Thoracic aorta (tissue), 2 donors: ENCODE data around the gene BIRC7. TPM values are rescaled to one million over a fixed set of nuclear protein-coding genes. Genes with fewer than 3 reads are reported as not detected.

Experiments used
- ATAC-seq: fragments of 150-250 bp; one replicate; pipeline ENCODE4 v1.8.0; 2017; ENCODE audit warnings: low read depth; ENCODE audit not compliant: insufficient number of reproducible peaks, low FRiP score
- DNase-seq: peaks from one replicate; pipeline ENCODE4 v3.0.0-alpha.2; 2020; ENCODE audit warnings: low spot score
- H3K27ac ChIP-seq, 2 donors: fragments of 200-600 bp; sonication (generic); 1 replicate in 1 of 2; 2 replicates in 1 of 2; pipeline ENCODE4 v1.5.1; 2016; ENCODE audit warnings: mild to moderate bottlenecking in 2 of 2, moderate library complexity in 2 of 2
- H3K27me3 ChIP-seq: fragments of 200-600 bp; sonication (generic); replicated peaks from 2 replicates; pipeline ENCODE4 v1.6.0; 2016; ENCODE audit warnings: mild to moderate bottlenecking; ENCODE audit not compliant: insufficient read depth
- H3K36me3 ChIP-seq: fragments of 200-600 bp; sonication (generic); one replicate; pipeline ENCODE4 v1.5.1; 2016
- H3K4me1 ChIP-seq, 2 donors: fragments of 200-600 bp; sonication (generic); 1 replicate in 1 of 2; 2 replicates in 1 of 2; pipeline versions ENCODE4 v1.5.1 to v1.6.0; 2016; ENCODE audit warnings: low read depth in 2 of 2, mild to moderate bottlenecking in 1 of 2; ENCODE audit not compliant: control insufficient read depth in 1 of 2
- H3K4me3 ChIP-seq: fragments of 200-600 bp; sonication (generic); 2 replicates; pipeline ENCODE4 v1.5.1; 2016; ENCODE audit warnings: mild to moderate bottlenecking
- H3K9me3 ChIP-seq: fragments of 200-600 bp; sonication (generic); 2 replicates; pipeline ENCODE4 v1.5.1; 2016
- total RNA-seq, 2 donors: library from RNA; depleted of rRNA; stranded (reverse); fragments of >200 nt; gene quantifications; one replicate each; pipeline versions ENCODE4 v1.1.0 to v1.2.3, GENCODE V29; 2016
- TF ChIP-seq, protein P1 (sequence below): fragments of 200-600 bp; sonication (generic); IDR thresholded peaks from one replicate; pipeline ENCODE4 v1.5.1; 2019; ENCODE audit warnings: antibody characterized with exemption

BIRC7 gene
- total RNA-seq, 2 donors from 2014 or later = not detected

DNA sequence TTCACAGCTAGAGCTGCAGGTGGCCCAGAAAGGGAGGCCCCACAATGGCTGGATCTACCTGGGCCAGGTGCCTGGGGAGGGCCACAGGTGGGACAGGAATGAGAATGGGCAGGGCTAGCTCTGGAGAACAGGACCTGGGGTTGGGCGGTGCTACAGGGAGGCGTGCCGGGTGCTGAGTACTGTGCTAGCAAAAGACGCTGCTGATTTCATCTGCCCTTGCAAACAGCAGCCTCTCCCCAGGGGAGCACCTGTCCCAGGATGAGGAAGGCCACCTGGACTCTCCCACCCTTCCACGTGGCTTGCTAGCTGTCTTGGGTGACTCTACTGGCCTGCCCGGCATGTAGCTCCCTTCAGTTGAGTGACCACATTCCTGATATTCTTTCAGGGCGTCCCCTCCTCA lies 13.2 kb upstream of the BIRC7 start:
- no peaks in the 10 kb centered on the region for H3K36me3 ChIP-seq
- H3K4me1 ChIP-seq = peaks cover 0 to 9% of the 10 kb centered on the region in 2 donors
- no peak for DNase-seq
- no peak for ATAC-seq
- H3K9me3 ChIP-seq = no peaks in the 10 kb centered on the region
- H3K27ac ChIP-seq = no peak overlapping the region
- H3K4me3 ChIP-seq = no peak overlapping the region
- H3K27me3 ChIP-seq = no peaks in the 10 kb centered on the region
- TF ChIP-seq, protein P1, sequence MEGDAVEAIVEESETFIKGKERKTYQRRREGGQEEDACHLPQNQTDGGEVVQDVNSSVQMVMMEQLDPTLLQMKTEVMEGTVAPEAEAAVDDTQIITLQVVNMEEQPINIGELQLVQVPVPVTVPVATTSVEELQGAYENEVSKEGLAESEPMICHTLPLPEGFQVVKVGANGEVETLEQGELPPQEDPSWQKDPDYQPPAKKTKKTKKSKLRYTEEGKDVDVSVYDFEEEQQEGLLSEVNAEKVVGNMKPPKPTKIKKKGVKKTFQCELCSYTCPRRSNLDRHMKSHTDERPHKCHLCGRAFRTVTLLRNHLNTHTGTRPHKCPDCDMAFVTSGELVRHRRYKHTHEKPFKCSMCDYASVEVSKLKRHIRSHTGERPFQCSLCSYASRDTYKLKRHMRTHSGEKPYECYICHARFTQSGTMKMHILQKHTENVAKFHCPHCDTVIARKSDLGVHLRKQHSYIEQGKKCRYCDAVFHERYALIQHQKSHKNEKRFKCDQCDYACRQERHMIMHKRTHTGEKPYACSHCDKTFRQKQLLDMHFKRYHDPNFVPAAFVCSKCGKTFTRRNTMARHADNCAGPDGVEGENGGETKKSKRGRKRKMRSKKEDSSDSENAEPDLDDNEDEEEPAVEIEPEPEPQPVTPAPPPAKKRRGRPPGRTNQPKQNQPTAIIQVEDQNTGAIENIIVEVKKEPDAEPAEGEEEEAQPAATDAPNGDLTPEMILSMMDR = no peak

DNA sequence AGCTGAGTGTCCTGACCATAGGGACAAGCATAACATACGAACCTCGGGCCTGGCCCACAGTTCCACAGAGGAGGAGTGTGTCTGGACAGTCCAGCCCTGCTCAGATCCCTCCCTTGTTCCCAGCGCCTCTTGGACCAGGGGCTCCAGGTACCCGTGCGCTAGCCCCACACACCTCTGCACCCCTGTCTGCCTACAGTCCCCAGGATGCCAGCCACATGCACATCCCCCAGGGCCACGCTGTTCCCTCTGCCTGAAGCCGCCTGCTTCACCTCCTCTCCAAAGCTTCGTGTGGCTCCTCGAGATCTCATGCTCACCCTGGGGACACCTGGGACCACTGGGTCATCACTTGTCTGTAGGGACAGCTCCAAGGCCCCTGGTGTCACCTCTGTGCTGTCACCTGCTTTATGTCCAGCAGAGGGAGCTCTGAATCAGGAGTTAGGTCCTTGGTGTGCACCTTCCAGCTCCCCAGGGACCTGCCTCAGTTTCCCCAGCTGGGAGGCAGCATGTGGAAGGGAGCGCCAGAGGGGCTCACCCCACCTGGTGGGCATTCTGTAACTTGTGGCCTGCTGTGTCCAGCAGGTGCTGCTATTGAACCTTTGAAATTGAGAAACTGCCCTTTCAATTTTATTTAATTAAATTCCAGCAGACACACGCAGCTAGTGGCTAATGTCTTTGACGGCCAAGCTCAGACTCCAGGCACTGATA lies 12.4 kb upstream of the BIRC7 start:
- H3K4me3 ChIP-seq = no peak overlapping the region
- H3K27ac ChIP-seq = no peak overlapping the region
- TF ChIP-seq, protein P1 = peak; percentile 51
- ATAC-seq (no peak), DNase-seq (no peak)
- no peaks in the 10 kb centered on the region for H3K9me3 ChIP-seq
- H3K36me3 ChIP-seq = no peaks in the 10 kb centered on the region
- H3K27me3 ChIP-seq = no peaks in the 10 kb centered on the region
- H3K4me1 ChIP-seq = peaks cover 0 to 9% of the 10 kb centered on the region in 2 donors

DNA sequence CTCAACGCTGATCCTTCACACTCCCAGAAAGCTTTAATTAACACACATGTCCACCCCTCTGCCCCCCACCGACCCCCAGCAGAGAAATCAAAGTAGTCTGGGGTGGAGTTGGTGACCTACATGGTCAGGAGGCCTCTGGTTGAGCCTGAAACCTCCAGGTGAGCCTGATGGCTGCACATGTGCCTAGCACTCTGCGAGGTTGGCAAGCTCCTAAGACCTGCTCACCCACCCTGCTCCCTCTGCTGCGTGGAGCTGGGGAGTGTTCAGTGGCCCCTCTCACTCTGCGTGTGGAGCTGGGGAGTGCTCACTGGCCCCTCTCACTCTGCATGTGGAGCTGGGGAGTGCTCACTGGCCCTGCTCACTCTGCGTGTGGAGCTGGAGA lies 11.9 kb upstream of the BIRC7 start:
- no peaks in the 10 kb centered on the region for H3K9me3 ChIP-seq
- no peaks in the 10 kb centered on the region for H3K27me3 ChIP-seq
- TF ChIP-seq, protein P1 = no peak
- ATAC-seq (no peak), DNase-seq (no peak)
- no peak overlapping the region for H3K4me3 ChIP-seq
- H3K4me1 ChIP-seq = peaks cover 0 to 9% of the 10 kb centered on the region in 2 donors
- no peak overlapping the region for H3K27ac ChIP-seq
- no peaks in the 10 kb centered on the region for H3K36me3 ChIP-seq

GRCh38 chr20:63224412-63225081 lies 11.2 kb upstream of the BIRC7 start:
- Histone ChIP-seq H3K4me3 (no peak overlapping the region), H3K4me1 (peaks cover 0 to 9% of the 10 kb centered on the region in 2 donors), H3K9me3 (no peaks in the 10 kb centered on the region), H3K27ac (no peak overlapping the region), H3K36me3 (no peaks in the 10 kb centered on the region), H3K27me3 (no peaks in the 10 kb centered on the region)
- ATAC-seq = no peak
- no peak for DNase-seq
- TF ChIP-seq, protein P1 = no peak

GRCh38 chr20:63225082-63225454 lies 10.6 kb upstream of the BIRC7 start:
- DNase-seq (no peak), ATAC-seq (no peak)
- Histone ChIP-seq H3K27me3 (no peaks in the 10 kb centered on the region), H3K4me3 (no peak overlapping the region), H3K9me3 (no peaks in the 10 kb centered on the region), H3K27ac (no peak overlapping the region), H3K36me3 (no peaks in the 10 kb centered on the region), H3K4me1 (peaks cover 0 to 9% of the 10 kb centered on the region in 2 donors)
- TF ChIP-seq, protein P1 = no peak
